ENCODE data around the gene COL27A1. TPM values are rescaled to one million over a fixed set of nuclear protein-coding genes. Genes with fewer than 3 reads are reported as not detected.

The COL27A1 gene
- total RNA-seq, 2 experiments from 2014 or later: 4.0 to 4.1 TPM

DNA sequence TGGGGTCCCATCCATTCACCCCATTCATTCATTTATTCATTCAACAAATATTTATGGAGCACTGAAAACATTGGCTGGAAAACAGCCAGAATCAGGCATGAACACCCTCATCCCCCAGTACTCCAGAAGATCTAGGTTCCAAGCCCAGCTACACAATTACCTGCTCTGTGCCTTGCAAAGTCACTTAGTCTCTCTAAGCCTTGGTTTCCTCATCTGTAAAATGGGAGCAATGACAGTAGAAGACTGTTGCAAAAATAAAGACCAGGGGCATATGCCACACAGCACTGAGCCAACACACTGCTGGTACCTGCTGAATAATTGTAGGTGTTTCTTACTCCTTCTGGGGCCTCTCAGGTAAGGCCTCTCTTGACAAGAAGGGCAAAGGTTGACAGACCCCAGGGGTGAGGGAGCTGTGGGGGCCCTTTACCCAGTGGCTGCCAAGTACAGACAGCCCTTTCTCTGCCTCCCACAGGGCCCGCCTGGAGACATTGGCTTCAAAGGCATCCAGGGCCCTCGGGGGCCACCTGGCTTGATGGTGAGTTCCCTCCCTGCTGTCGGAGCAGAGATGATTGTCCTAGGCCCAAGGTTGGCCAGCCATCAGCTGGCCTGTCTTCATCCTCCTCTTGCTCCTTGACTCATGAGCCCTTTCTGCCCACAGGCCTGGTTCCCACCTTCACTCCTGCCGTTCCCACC is 145.0 kb downstream of the COL27A1 start:
- ChIA-PET POLR2A (no interaction called here), CTCF (interaction anchor here (1.2 to 2.7 kb wide), 3 partner anchors 10 to 217 kb away, joined by 3 to 10 read pairs (median 5); no protein-coding TSS in a partner anchor)
- H3K9me3 Mint-ChIP-seq: peaks cover 9% of the 10 kb centered on the region
- no peaks in the 10 kb centered on the region for H3K4me1 Mint-ChIP-seq (ENCODE audit: low read depth)
- no peak overlapping the region for H3K4me3 Mint-ChIP-seq
- intact Hi-C loops (cut with micrococcal nuclease): no loop called here
- no peaks in the 10 kb centered on the region for H3K27me3 Mint-ChIP-seq
- DNase-seq: peak; percentile 3
- peaks cover 6% of the 10 kb centered on the region for H3K36me3 Mint-ChIP-seq
- H3K27ac Mint-ChIP-seq: no peak overlapping the region

- H3K27me3 Mint-ChIP-seq: no peaks in the 10 kb centered on the region
- peaks cover 3% of the 10 kb centered on the region for H3K9me3 Mint-ChIP-seq
- ChIA-PET POLR2A (no interaction called here), CTCF (interaction anchor here (1.2 to 2.7 kb wide), 2 partner anchors 10 to 192 kb away, joined by 3 to 10 read pairs; no protein-coding TSS in a partner anchor)
- no peak overlapping the region for H3K4me3 Mint-ChIP-seq
- peak; percentile 8 for DNase-seq
- peaks cover under 1% of the 10 kb centered on the region for H3K36me3 Mint-ChIP-seq
- peaks cover 4% of the 10 kb centered on the region for H3K4me1 Mint-ChIP-seq (ENCODE audit: low read depth)
- H3K27ac Mint-ChIP-seq: no peak overlapping the region
- intact Hi-C loops (cut with micrococcal nuclease): no loop called here
Observed at GRCh38 chr9:114300846-114301797, 145.8 kb downstream of the COL27A1 start.

GRCh38 chr9:114301798-114302565 is 146.6 kb downstream of the COL27A1 start:
- POLR2A ChIA-PET: no interaction called here
- CTCF ChIA-PET: no interaction called here
- intact Hi-C loops (cut with micrococcal nuclease): no loop called here
- Mint-ChIP-seq H3K27me3 (no peaks in the 10 kb centered on the region), H3K9me3 (no peaks in the 10 kb centered on the region), H3K4me3 (no peak overlapping the region), H3K36me3 (no peaks in the 10 kb centered on the region), H3K4me1 (ENCODE audit: low read depth) (peaks cover 4% of the 10 kb centered on the region), H3K27ac (no peak overlapping the region)
- DNase-seq: peak; percentile 5

GRCh38 chr9:114302727-114303126 is 147.4 kb downstream of the COL27A1 start:
- POLR2A ChIA-PET: no interaction called here
- H3K27ac Mint-ChIP-seq: no peak overlapping the region
- no peaks in the 10 kb centered on the region for H3K36me3 Mint-ChIP-seq
- CTCF ChIA-PET: no interaction called here
- no peaks in the 10 kb centered on the region for H3K27me3 Mint-ChIP-seq
- H3K4me3 Mint-ChIP-seq: no peak overlapping the region
- DNase-seq: no peak
- H3K9me3 Mint-ChIP-seq: no peaks in the 10 kb centered on the region
- H3K4me1 Mint-ChIP-seq (ENCODE audit: low read depth): peaks cover 4% of the 10 kb centered on the region
- intact Hi-C loops (cut with micrococcal nuclease): no loop called here

- peak; percentile 2 for DNase-seq
- ChIA-PET POLR2A (no interaction called here), CTCF (interaction anchor here (1.1 to 1.4 kb wide), 2 partner anchors 13 to 47 kb away, joined by 3 to 4 read pairs; no protein-coding TSS in a partner anchor)
- no peaks in the 10 kb centered on the region for H3K27me3 Mint-ChIP-seq
- no peak overlapping the region for H3K4me3 Mint-ChIP-seq
- H3K27ac Mint-ChIP-seq: no peak overlapping the region
- H3K36me3 Mint-ChIP-seq: no peaks in the 10 kb centered on the region
- no peaks in the 10 kb centered on the region for H3K9me3 Mint-ChIP-seq
- intact Hi-C loops (cut with micrococcal nuclease): no loop called here
- peaks cover 4% of the 10 kb centered on the region for H3K4me1 Mint-ChIP-seq (ENCODE audit: low read depth)
Observed at GRCh38 chr9:114303571-114303970, 148.2 kb downstream of the COL27A1 start.

DNA sequence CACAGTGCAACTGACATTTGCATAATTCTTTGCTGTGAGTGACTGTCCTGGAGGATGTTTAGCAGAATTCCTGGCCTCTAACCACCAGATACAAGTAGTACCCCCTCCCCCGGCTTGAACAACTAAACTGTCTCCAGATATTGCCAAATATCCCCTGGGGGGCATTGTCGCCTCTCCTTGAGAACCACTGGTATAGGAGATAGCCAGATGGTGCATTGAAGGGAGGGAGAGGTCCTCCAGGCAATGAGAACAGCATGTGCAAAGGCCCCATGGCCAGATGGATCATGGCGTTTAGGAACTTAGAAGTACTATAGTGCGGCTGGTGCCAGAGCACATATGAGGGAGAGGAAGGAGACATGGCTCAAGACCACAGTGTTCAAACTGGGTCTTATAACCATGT is 148.6 kb downstream of the COL27A1 start:
- intact Hi-C loops (cut with micrococcal nuclease): no loop called here
- ChIA-PET POLR2A (no interaction called here), CTCF (interaction anchor here (1.1 to 1.4 kb wide), 2 partner anchors 13 to 47 kb away, joined by 3 to 4 read pairs; no protein-coding TSS in a partner anchor)

DNA sequence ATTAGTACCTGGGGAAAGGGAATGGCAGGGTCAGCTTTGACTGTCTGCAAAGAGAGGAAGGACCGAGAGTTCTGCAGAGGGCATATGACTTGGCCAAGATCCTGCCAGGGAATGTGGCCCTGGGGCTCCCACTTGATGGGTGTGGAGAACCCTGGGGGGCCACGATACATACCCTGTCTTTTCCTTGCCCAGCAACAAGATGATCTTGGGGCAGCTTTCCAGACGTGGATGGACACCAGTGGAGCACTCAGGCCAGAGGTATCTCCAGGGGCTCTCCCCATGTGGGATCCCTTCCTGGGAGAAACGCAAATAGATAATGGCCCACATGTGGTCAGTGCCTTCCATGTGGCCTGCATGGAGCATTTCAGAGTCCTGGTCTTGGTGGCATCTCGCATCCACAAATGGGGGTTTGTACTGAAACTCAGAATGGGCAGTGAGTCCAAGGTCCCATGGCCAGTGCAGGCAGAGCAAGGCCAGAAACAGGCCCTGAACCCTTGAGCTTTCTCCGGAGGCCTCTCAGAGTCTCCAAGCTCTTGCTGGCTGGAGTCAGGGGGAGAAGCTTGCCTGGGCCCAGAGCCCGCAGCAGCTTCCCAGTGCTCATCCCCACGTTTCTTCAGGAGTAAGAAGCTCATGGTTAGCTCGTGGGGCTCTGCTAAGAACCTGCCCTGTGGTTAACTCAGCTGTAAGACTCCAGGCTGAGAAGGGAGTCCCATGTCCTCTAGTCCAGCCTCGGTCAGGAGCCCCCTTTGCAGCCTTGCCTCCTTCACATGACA is 149.3 kb downstream of the COL27A1 start:
- CTCF ChIA-PET: interaction anchor here (0.7 to 1.4 kb wide), 4 partner anchors 14 to 115 kb away, joined by 3 to 4 read pairs (median 4); no protein-coding TSS in a partner anchor
- Mint-ChIP-seq H3K9me3 (no peaks in the 10 kb centered on the region), H3K27ac (no peak overlapping the region), H3K4me1 (ENCODE audit: low read depth) (peaks cover 4% of the 10 kb centered on the region), H3K36me3 (no peaks in the 10 kb centered on the region), H3K4me3 (no peak overlapping the region), H3K27me3 (no peaks in the 10 kb centered on the region)
- DNase-seq: peak; percentile 4
- intact Hi-C loops (cut with micrococcal nuclease): loop anchor here (1.0 kb wide), 2 partner anchors 149 to 222 kb away; partner anchors contain the start of gene COL27A1
- POLR2A ChIA-PET: no interaction called here

More for the DNA sequence above, 148.6 kb downstream of the COL27A1 start:
- no peaks in the 10 kb centered on the region for H3K27me3 Mint-ChIP-seq
- no peaks in the 10 kb centered on the region for H3K36me3 Mint-ChIP-seq
- H3K9me3 Mint-ChIP-seq: no peaks in the 10 kb centered on the region
- H3K27ac Mint-ChIP-seq: no peak overlapping the region
- peak; percentile 1 for DNase-seq
- H3K4me1 Mint-ChIP-seq (ENCODE audit: low read depth): peaks cover 4% of the 10 kb centered on the region
- H3K4me3 Mint-ChIP-seq: no peak overlapping the region

DNA sequence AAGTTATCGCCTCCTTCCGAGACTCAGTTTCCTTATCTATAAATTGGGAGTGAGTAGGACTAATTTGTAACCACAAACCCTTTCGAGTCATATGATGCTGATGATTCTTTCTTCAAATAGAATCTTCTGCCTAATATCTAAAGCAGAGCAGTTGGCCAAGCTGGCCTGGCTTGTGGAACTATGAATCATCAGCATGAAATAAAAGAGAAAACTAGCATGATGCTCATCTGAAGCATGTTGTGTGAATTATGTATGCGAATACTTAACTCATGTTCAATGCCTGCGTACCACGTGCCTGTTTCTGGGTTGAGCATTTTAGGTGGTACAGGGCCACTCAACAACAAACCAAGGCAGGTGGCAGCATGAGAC is 152.5 kb downstream of the COL27A1 start:
- no peaks in the 10 kb centered on the region for H3K27me3 Mint-ChIP-seq
- no peak overlapping the region for H3K27ac Mint-ChIP-seq
- H3K4me1 Mint-ChIP-seq (ENCODE audit: low read depth): peaks cover 4% of the 10 kb centered on the region
- intact Hi-C loops (cut with micrococcal nuclease): no loop called here
- ChIA-PET CTCF (no interaction called here), POLR2A (no interaction called here)
- no peaks in the 10 kb centered on the region for H3K36me3 Mint-ChIP-seq
- peak; percentile 7 for DNase-seq
- no peaks in the 10 kb centered on the region for H3K9me3 Mint-ChIP-seq
- H3K4me3 Mint-ChIP-seq: no peak overlapping the region

DNA sequence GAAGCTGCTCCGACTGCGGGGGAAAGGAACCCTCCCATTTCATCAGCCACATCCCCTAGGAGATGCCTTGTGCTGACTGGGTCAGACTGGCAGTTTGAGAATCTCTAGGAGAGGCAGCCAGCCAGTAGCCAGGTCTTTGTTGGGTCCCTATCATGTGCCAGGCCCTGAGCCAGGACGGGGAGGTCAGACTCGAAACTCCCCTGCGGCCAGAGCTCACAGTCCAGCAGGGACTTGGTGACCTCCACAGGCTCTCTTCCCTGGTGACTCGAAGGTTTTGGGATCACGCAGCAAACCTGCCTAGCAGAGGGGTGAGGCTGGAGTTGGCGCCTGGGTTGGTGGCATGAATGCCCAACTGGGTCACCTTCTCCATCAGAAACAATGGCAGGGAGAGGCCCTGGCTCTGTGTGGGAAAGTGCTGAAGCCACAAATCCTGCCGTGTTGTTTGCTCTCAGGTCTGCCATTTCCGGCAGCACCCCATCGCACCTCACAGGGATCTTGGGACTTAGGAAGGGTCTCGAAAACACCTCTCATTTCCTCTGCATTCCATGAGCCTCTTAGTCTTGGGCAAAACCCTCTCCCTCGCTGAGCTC is 153.1 kb downstream of the COL27A1 start:
- Mint-ChIP-seq H3K36me3 (no peaks in the 10 kb centered on the region), H3K9me3 (no peaks in the 10 kb centered on the region), H3K4me1 (ENCODE audit: low read depth) (peaks cover 4% of the 10 kb centered on the region), H3K4me3 (no peak overlapping the region), H3K27ac (no peak overlapping the region), H3K27me3 (no peaks in the 10 kb centered on the region)
- DNase-seq: peak; percentile 1
- CTCF ChIA-PET: no interaction called here
- POLR2A ChIA-PET: no interaction called here
- intact Hi-C loops (cut with micrococcal nuclease): no loop called here

DNA sequence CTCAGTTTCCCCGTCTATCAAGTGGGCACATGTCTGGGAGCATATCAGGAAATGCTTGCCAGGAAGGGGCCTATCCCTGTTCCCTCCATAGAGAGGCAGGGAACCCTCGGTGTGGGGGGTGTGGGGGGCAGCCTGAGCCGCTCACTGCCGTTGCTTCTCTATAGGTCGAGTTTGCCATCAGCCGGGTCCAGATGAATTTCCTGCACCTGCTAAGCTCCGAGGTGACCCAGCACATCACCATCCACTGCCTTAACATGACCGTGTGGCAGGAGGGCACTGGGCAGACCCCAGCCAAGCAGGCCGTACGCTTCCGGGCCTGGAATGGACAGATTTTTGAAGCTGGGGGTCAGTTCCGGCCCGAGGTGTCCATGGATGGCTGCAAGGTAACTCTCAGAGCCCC is 153.8 kb downstream of the COL27A1 start:
- peak; percentile 3 for DNase-seq
- intact Hi-C loops (cut with micrococcal nuclease): no loop called here
- Mint-ChIP-seq H3K4me1 (ENCODE audit: low read depth) (peaks cover 4% of the 10 kb centered on the region), H3K27ac (no peak overlapping the region), H3K27me3 (no peaks in the 10 kb centered on the region), H3K9me3 (no peaks in the 10 kb centered on the region), H3K36me3 (no peaks in the 10 kb centered on the region), H3K4me3 (no peak overlapping the region)
- POLR2A ChIA-PET: no interaction called here
- CTCF ChIA-PET: no interaction called here

Measured in activated CD4-positive, alpha-beta memory T cell treated with anti-CD3 and anti-CD28 coated beads for 36 hours (primary cell).